ENCODE measurements around the gene PRR18.

PRR18 gene

GRCh38 chr6:166305562-166306117, 2.6 kb downstream of the PRR18 start:
- no peak for DNase-seq

DNA sequence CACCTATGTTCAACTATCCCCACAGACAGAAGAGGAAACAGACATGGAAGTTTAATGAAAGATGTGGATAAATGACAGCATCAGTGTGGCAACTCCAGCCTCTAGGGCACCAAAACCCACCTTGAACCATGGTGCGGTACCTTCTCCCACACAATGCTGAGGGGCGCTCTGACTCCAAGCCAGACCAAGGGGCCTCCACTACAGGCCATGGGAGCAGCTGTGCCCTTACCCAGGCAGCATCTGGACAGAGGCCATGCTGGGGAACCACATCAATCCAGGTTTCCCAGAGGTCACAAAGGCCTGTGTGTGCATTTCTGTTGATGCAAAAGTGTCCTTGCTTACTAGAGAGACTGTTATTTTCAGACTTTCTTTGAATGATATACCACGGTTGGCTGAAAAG, 4.1 kb downstream of the PRR18 start:
- DNase-seq: no peak

DNA sequence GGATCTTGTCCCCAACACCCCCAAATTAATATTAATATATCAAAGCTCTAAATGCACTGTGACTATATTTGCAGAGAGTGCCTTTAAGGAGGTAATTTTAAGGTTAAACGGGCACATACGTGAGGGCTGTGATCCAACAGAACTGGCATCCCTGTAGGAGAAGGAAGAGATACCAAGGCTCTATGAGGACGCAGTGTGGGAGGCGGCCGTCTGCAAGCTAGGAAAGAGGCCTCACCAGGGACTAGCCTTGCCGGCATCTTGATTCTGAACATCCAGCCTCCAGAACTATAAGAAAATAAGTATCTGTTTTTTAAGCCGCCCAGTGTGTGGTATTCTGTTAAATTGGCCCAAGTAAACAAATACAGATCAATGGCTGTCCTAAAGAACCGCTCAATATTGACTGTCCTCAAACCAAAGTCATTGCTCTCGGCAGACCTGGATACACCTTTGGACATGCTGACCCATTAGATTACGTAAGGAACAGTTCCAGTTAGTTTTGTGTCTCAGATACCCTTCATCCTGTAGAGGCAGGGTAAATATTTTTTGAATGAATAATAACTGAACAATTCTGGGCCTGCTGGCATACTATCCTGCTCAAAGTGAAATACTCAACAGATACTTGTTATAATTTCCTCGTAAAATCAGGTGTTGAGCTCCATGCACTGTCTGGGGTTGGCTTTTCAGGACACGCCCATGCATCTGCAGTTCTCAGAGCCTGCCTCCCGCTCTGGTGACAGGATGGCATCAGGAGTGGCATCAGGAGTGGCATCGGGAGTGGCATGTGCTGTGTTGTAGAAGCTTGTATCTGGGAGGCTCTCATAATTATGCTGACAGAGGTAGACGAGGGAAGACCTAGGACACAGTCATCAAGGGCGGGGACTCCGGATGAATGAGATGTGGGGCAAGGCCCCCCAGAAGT, 6.3 kb downstream of the PRR18 start:
- DNase-seq: no peak

DNA sequence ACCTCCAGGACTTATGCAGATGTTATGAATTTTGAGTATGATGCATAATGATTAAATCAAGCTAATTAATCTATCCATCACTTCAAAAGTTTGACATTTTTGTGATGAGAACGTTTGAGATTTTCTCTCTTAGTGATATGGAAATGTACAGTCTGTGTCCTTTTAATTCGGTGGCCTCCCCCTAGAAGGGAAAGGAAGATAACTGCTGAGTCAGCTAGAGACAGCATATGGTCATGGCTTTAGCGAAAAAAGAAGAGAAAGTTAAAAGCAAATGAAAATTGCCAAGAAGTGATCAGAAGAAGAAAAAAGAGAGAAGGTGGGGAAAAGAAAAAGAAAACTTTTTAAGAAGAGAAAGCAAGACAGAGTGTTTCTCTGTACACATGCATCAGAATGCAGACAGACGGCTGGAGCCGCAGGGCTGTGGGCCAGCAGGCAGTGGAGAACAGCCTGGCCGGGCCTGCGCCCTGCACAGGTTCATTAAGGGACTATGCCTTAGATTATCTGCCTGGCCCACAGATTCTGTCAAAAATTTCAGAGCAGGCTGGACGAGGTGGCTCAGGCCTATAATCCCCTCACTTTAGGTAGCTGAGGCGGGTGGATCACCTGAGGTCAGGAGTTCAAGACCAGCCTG, 7.7 kb downstream of the PRR18 start:
- DNase-seq: no peak

- DNase-seq: no peak
Measured at GRCh38 chr6:166297606-166298005, 10.6 kb downstream of the PRR18 start.

GRCh38 chr6:166296035-166296883, 11.9 kb downstream of the PRR18 start:
- DNase-seq: no peak

GRCh38 chr6:166293731-166294584, 14.2 kb downstream of the PRR18 start:
- DNase-seq: no peak

DNA sequence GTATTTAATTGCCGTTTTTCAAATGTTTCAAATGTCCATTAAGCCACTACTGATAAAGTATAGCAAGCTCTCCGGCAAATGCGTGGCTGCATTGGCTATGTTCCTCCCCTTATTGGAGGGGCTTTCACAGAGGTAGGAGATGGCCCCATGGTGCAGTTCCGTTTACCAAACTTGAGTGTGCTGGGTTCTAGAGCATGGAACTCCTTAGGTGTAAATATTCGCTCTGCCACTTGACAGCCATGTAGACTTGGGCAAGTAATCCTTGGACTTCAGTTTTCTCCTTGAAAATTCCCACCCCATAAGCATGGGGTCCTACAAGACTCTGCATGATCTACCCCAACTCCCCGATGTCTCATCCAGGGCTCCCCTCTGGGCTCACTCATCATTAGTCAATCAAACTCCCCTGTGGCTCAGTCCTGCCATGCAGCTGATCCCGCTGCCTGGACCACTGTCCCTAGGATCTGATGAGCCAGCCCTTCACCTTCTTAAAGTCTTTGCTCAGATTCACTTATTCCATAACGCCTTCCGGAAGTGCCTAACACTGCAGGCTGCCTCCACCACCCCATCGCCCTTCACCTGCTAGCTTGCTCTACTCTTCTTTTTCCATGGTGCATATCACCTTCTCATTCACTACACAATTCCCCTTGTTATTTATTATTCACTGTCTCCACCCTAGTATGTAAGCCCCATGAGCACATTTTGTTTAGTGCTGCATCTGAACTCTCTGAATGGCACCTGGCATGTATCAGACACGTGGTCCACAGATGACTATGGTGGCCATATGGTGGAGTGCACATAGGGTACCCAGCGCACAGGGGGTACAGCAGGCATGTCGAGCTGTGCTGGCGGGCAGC, 18.8 kb downstream of the PRR18 start:
- no peak for DNase-seq

GRCh38 chr6:166286839-166287271, 21.3 kb downstream of the PRR18 start:
- no peak for DNase-seq

DNA sequence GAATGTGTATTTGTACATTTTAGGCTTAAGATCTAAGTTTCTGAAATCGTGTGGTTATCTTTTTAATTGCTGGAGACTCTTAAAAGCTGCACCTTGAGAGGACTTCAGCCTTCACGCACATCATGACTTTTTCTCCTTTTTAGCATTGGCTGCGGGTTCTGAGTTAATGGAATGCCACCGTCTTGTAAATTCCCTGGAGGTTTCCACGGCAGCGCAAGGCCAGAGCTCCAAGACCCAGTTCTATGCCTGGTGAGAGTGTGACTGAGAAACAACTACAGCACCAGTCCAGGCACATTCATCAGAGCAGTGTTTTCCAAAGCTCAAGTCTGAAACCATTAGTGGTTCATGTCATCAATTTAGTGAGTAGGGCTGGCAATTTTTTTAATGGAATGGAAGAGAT, 23.0 kb downstream of the PRR18 start:
- no peak for DNase-seq

GRCh38 chr6:166284640-166285039, 23.6 kb downstream of the PRR18 start:
- no peak for DNase-seq

DNA sequence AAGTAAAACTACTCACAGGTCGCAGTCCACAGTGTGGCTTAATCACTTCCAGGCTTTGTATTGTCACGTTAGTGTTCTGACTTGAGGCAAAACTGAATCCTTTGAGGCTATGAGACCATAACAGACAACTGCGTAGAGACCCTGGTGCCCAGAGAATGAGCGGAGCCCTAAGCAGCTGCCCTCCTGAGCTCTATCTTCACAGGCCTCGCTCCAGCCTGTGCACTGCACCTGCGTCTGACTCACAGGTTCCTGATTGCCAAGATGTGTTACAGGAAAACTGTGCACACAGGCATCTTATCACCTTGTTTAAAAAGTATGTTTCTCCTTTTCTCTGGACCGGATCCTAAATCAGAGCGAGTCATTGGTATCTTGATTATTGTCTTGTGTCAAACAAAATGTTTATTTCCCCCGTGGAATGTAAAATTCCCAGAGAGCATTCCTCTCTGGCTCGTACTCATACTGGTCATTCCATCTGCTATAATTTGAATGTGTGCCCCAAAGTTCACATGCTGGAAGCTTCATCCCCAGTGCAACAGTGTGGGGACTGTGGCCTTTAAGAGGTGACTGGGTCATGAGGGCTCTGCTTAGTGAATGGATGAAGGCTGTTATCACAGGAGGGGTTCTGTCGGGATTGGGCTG, 25.7 kb downstream of the PRR18 start:
- no peak for DNase-seq

- no peak for DNase-seq
Measured at GRCh38 chr6:166281104-166281503, 27.1 kb downstream of the PRR18 start.

DNA sequence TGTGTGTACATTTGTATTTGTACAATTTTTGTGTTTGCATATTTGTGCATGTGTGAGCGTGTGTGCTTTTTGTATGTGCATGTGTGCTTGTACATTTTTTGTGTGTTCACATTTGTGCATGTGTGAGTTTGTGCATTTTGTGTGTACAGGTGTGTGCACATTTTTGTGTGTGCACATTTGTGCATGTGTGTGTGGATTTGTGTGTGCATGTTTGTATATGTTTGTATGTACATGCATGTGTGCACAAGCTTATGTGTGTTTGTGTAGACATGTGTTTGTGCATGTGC, 28.9 kb downstream of the PRR18 start:
- DNase-seq: no peak

DNA sequence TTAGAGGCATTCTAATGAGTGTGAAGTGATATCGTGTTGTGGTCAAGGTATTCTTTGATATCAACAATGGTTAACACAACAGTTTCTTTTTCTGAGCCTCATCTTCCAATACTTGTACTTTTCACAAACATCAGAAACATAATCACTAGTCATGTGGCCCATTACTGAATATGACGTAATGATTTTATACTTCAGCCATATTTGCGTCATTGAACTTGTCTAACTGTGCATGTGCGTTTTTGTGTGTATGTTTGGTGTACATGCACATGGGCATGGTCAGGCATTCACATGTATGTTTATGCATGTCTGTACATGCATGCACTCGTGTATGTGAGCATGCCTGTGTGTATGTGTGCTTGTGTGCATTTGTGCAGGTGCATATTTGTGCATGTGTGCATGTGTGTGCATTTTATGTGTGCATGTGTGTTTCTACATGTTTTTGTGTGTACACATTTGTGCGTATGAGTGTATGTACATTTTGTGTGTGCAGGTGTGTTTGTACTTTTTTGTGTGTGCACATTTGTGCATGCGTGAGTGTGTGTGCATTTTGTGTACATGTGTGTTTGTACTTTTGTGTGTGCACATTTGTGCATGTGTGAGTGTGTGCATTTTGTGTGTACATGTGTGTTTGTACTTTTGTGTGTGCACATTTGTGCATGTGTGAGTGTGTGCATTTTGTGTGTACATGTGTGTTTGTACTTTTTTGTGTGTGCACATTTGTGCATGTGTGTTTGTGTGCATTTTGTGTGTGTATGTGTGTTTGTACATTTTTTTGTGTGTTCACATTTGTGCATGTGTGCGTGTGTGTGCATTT, 29.4 kb downstream of the PRR18 start:
- no peak for DNase-seq

GRCh38 chr6:166277892-166278578, 30.2 kb downstream of the PRR18 start:
- no peak for DNase-seq

DNA sequence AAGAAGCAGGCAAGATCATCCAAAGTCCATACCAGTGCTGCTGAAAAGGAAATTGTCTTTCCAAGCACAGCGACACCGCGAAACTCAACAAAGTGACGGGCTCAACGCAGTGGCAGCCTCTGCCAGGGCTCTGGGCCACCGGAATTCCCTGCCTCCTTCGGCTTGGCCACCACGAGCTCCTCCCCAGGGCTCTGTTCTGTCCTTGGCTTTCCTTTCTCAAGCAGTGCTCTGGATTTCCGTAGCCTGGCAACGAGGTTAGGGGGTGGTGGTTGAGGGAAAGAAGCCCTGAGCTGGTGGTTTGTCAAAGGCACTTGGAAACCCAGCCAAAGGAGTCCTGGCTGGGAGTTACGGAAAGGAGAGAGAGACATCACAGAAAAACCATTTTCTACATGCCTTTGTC, 31.2 kb downstream of the PRR18 start:
- no peak for DNase-seq

DNA sequence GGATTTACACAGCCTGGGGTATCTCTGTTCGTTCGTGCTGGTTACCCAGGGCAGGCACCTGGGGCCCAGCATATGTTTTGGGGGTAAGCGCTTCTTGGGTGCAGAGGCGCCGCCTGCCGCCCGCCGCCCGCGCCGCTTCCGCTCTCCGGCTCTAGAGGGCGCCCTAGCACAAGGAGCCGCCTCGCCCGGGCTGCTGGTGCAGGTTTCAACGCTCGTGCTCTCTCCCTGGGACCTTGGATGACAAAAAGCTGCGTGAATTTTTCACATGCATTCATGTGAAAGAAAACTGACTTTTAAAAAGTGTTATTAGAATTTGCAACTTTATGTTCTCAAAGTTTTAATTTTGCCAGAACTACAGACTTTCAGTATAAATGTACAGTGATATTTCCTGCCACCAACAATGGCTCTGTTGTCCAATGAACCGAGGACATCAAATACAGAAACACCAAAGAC, 32.5 kb downstream of the PRR18 start:
- DNase-seq: no peak

GRCh38 chr6:166274739-166275370, 33.3 kb downstream of the PRR18 start:
- DNase-seq: no peak

Data from cortex of kidney (tissue), 1 donor.